ENCODE data around the gene SPAG9.

- TF ChIP-seq, protein P1, sequence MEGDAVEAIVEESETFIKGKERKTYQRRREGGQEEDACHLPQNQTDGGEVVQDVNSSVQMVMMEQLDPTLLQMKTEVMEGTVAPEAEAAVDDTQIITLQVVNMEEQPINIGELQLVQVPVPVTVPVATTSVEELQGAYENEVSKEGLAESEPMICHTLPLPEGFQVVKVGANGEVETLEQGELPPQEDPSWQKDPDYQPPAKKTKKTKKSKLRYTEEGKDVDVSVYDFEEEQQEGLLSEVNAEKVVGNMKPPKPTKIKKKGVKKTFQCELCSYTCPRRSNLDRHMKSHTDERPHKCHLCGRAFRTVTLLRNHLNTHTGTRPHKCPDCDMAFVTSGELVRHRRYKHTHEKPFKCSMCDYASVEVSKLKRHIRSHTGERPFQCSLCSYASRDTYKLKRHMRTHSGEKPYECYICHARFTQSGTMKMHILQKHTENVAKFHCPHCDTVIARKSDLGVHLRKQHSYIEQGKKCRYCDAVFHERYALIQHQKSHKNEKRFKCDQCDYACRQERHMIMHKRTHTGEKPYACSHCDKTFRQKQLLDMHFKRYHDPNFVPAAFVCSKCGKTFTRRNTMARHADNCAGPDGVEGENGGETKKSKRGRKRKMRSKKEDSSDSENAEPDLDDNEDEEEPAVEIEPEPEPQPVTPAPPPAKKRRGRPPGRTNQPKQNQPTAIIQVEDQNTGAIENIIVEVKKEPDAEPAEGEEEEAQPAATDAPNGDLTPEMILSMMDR (IDR thresholded peaks at IDR 0.05; ENCODE audit: poor library complexity, severe bottlenecking) = no peak
- TF ChIP-seq EP300 (conservative IDR thresholded peaks at IDR 0.05; ENCODE audit: poor library complexity, severe bottlenecking) (no peak), SMC3 (conservative IDR thresholded peaks at IDR 0.05; ENCODE audit: poor library complexity) (no peak)
These were observed 204.5 kb downstream of the SPAG9 start for GRCh38 chr17:50916026-50916707.

Data from neural cell (in vitro differentiated cells).